NCI-H82 treated with DMSO at 0.1 percent for 48 hours (cell line): ENCODE data around the gene KLC1.

Experiments
- DNase-seq: peaks from one replicate; lab custom pipeline; 2025; ENCODE audit not compliant: unreplicated experiment; lab: John Stamatoyannopoulos, UW

KLC1 gene

GRCh38 chr14:103745424-103745823 lies 116.4 kb downstream of the KLC1 start:
- no peak for DNase-seq

- DNase-seq, result no peak
Measured at GRCh38 chr14:103746701-103747100, 117.7 kb downstream of the KLC1 start.

GRCh38 chr14:103748534-103748857 lies 119.5 kb downstream of the KLC1 start:
- DNase-seq, result no peak

GRCh38 chr14:103749452-103749851 lies 120.4 kb downstream of the KLC1 start:
- no peak for DNase-seq

GRCh38 chr14:103749860-103750259 lies 120.8 kb downstream of the KLC1 start:
- no peak for DNase-seq
